ENCODE measurements around the gene DNAJC4.

DNAJC4 gene

GRCh38 chr11:64186492-64187165 lies 43.7 kb upstream of the DNAJC4 start:
- no peak overlapping the region for H3K4me3 ChIP-seq (ENCODE audit: insufficient read depth in 1 of 2, low read depth in 1 of 2, low read length in 2 of 2)
- H3K4me2 ChIP-seq (ENCODE audit: low read length, poor library complexity, severe bottlenecking) = no peak overlapping the region
- peak overlapping the region; percentile 4 for H3K27ac ChIP-seq (ENCODE audit: low read length, poor library complexity, severe bottlenecking)
- peaks cover 18% of the 10 kb centered on the region for H3K4me1 ChIP-seq (ENCODE audit: control insufficient read depth, insufficient read depth, low read depth, low read length)
- no peak overlapping the region for H2AK5ac ChIP-seq (ENCODE audit: low read length, severe bottlenecking)
- no peak overlapping the region for H2BK5ac ChIP-seq (ENCODE audit: low read depth, low read length, poor library complexity, severe bottlenecking)
- peak overlapping the region in 1 of 2 experiments; percentile 83 for H3K14ac ChIP-seq (ENCODE audit: low read length in 2 of 2)
- under 1% methylated on average over 46 of the region's 48 CpGs for WGBS
- H3K9ac ChIP-seq (ENCODE audit: low read length) = no peak overlapping the region
- H3K36me3 ChIP-seq (ENCODE audit: control insufficient read depth in 1 of 2, insufficient read depth in 2 of 2, low read depth in 1 of 2, low read length in 2 of 2) = peaks cover 5 to 7% of the 10 kb centered on the region in 2 experiments
- H3K27me3 ChIP-seq (ENCODE audit: control insufficient read depth in 1 of 2, insufficient read depth in 1 of 2, low read length in 2 of 2) = no peaks in the 10 kb centered on the region
- peak; percentile 41 for DNase-seq
- peak overlapping the region in 1 of 2 experiments; percentile 61 for H3K23ac ChIP-seq (ENCODE audit: low read length in 2 of 2)
- H4K8ac ChIP-seq (ENCODE audit: low read length) = no peak overlapping the region
- no peaks in the 10 kb centered on the region for H3K9me3 ChIP-seq (ENCODE audit: control insufficient read depth, low read length)
- H2BK120ac ChIP-seq (ENCODE audit: low read depth, low read length) = peak overlapping the region; percentile 75
- H3K4ac ChIP-seq (ENCODE audit: low read depth in 1 of 2, low read length in 2 of 2) = no peak overlapping the region
- peak overlapping the region in 1 of 2 experiments; percentile 72 for H3K18ac ChIP-seq (ENCODE audit: low read depth in 1 of 2, low read length in 2 of 2)
- H3K79me1 ChIP-seq (replicated peaks; ENCODE audit: low read length, poor library complexity, severe bottlenecking) = peaks cover 8% of the 10 kb centered on the region
- H2BK15ac ChIP-seq (ENCODE audit: low read depth, poor library complexity, severe bottlenecking) = peak overlapping the region; percentile 36
- no peak overlapping the region for H2AFZ ChIP-seq (ENCODE audit: low read depth, low read length)
- H4K91ac ChIP-seq (ENCODE audit: low read length) = no peak overlapping the region
- H2BK12ac ChIP-seq (ENCODE audit: low read length in 2 of 2) = no peak overlapping the region

- H2BK120ac ChIP-seq (ENCODE audit: low read depth, low read length) = no peak overlapping the region
Measured at GRCh38 chr11:64192434-64192833, 37.9 kb upstream of the DNAJC4 start.

GRCh38 chr11:64196626-64197025 lies 33.7 kb upstream of the DNAJC4 start:
- H2BK5ac ChIP-seq (ENCODE audit: low read depth, low read length, poor library complexity, severe bottlenecking) = no peak overlapping the region
- no peak overlapping the region for H3K4ac ChIP-seq (ENCODE audit: low read depth in 1 of 2, low read length in 2 of 2)
- H4K8ac ChIP-seq (ENCODE audit: low read length) = no peak overlapping the region
- no peak overlapping the region for H2BK12ac ChIP-seq (ENCODE audit: low read length in 2 of 2)
- WGBS = 94% methylated on average over 9 of the region's 9 CpGs
- H3K23ac ChIP-seq (ENCODE audit: low read length in 2 of 2) = no peak overlapping the region
- no peak overlapping the region for H2AFZ ChIP-seq (ENCODE audit: low read depth, low read length)
- H3K4me3 ChIP-seq (ENCODE audit: insufficient read depth in 1 of 2, low read depth in 1 of 2, low read length in 2 of 2) = no peak overlapping the region
- peaks cover 17% of the 10 kb centered on the region for H3K79me1 ChIP-seq (replicated peaks; ENCODE audit: low read length, poor library complexity, severe bottlenecking)
- H3K14ac ChIP-seq (ENCODE audit: low read length in 2 of 2) = no peak overlapping the region
- no peak overlapping the region for H3K18ac ChIP-seq (ENCODE audit: low read depth in 1 of 2, low read length in 2 of 2)
- no peak overlapping the region for H2BK120ac ChIP-seq (ENCODE audit: low read depth, low read length)
- H3K4me2 ChIP-seq (ENCODE audit: low read length, poor library complexity, severe bottlenecking) = no peak overlapping the region
- H3K9me3 ChIP-seq (ENCODE audit: control insufficient read depth, low read length) = no peaks in the 10 kb centered on the region
- no peak overlapping the region for H4K91ac ChIP-seq (ENCODE audit: low read length)
- no peak overlapping the region for H2AK5ac ChIP-seq (ENCODE audit: low read length, severe bottlenecking)
- peaks cover 78 to 87% of the 10 kb centered on the region in 2 experiments for H3K36me3 ChIP-seq (ENCODE audit: control insufficient read depth in 1 of 2, insufficient read depth in 2 of 2, low read depth in 1 of 2, low read length in 2 of 2)
- no peaks in the 10 kb centered on the region for H3K27me3 ChIP-seq (ENCODE audit: control insufficient read depth in 1 of 2, insufficient read depth in 1 of 2, low read length in 2 of 2)
- no peak overlapping the region for H3K27ac ChIP-seq (ENCODE audit: low read length, poor library complexity, severe bottlenecking)
- H3K4me1 ChIP-seq (ENCODE audit: control insufficient read depth, insufficient read depth, low read depth, low read length) = peaks cover 2% of the 10 kb centered on the region
- H3K9ac ChIP-seq (ENCODE audit: low read length) = no peak overlapping the region
- H2BK15ac ChIP-seq (ENCODE audit: low read depth, poor library complexity, severe bottlenecking) = no peak overlapping the region
- DNase-seq = no peak

More at GRCh38 chr11:64192434-64192833, 37.9 kb upstream of the DNAJC4 start:
- H3K79me1 ChIP-seq (replicated peaks; ENCODE audit: low read length, poor library complexity, severe bottlenecking) = peaks cover 9% of the 10 kb centered on the region
- no peak overlapping the region for H3K27ac ChIP-seq (ENCODE audit: low read length, poor library complexity, severe bottlenecking)
- no peak overlapping the region for H3K4me2 ChIP-seq (ENCODE audit: low read length, poor library complexity, severe bottlenecking)
- no peak overlapping the region for H2BK12ac ChIP-seq (ENCODE audit: low read length in 2 of 2)
- no peak overlapping the region for H4K8ac ChIP-seq (ENCODE audit: low read length)
- H2BK15ac ChIP-seq (ENCODE audit: low read depth, poor library complexity, severe bottlenecking) = no peak overlapping the region
- no peak overlapping the region for H3K23ac ChIP-seq (ENCODE audit: low read length in 2 of 2)
- peaks cover 50 to 60% of the 10 kb centered on the region in 2 experiments for H3K36me3 ChIP-seq (ENCODE audit: control insufficient read depth in 1 of 2, insufficient read depth in 2 of 2, low read depth in 1 of 2, low read length in 2 of 2)
- H3K4me1 ChIP-seq (ENCODE audit: control insufficient read depth, insufficient read depth, low read depth, low read length) = peaks cover 6% of the 10 kb centered on the region
- WGBS = 98% methylated on average over 5 of the region's 5 CpGs
- no peak overlapping the region for H3K18ac ChIP-seq (ENCODE audit: low read depth in 1 of 2, low read length in 2 of 2)
- no peak overlapping the region for H2BK5ac ChIP-seq (ENCODE audit: low read depth, low read length, poor library complexity, severe bottlenecking)
- no peak overlapping the region for H4K91ac ChIP-seq (ENCODE audit: low read length)
- no peak overlapping the region for H3K4me3 ChIP-seq (ENCODE audit: insufficient read depth in 1 of 2, low read depth in 1 of 2, low read length in 2 of 2)
- H3K14ac ChIP-seq (ENCODE audit: low read length in 2 of 2) = no peak overlapping the region
- no peak overlapping the region for H3K9ac ChIP-seq (ENCODE audit: low read length)
- no peak overlapping the region for H3K4ac ChIP-seq (ENCODE audit: low read depth in 1 of 2, low read length in 2 of 2)
- no peaks in the 10 kb centered on the region for H3K27me3 ChIP-seq (ENCODE audit: control insufficient read depth in 1 of 2, insufficient read depth in 1 of 2, low read length in 2 of 2)
- no peak overlapping the region for H2AK5ac ChIP-seq (ENCODE audit: low read length, severe bottlenecking)
- DNase-seq = no peak
- H2AFZ ChIP-seq (ENCODE audit: low read depth, low read length) = no peak overlapping the region
- no peaks in the 10 kb centered on the region for H3K9me3 ChIP-seq (ENCODE audit: control insufficient read depth, low read length)

- no peak overlapping the region for H4K8ac ChIP-seq (ENCODE audit: low read length)
- H3K27me3 ChIP-seq (ENCODE audit: control insufficient read depth in 1 of 2, insufficient read depth in 1 of 2, low read length in 2 of 2) = no peaks in the 10 kb centered on the region
- no peaks in the 10 kb centered on the region for H3K4me1 ChIP-seq (ENCODE audit: control insufficient read depth, insufficient read depth, low read depth, low read length)
- WGBS = 100% methylated on average over 2 of the region's 2 CpGs
- H3K9me3 ChIP-seq (ENCODE audit: control insufficient read depth, low read length) = no peaks in the 10 kb centered on the region
- no peak overlapping the region for H3K4me2 ChIP-seq (ENCODE audit: low read length, poor library complexity, severe bottlenecking)
- H3K4ac ChIP-seq (ENCODE audit: low read depth in 1 of 2, low read length in 2 of 2) = no peak overlapping the region
- no peak overlapping the region for H2BK5ac ChIP-seq (ENCODE audit: low read depth, low read length, poor library complexity, severe bottlenecking)
- H3K4me3 ChIP-seq (ENCODE audit: insufficient read depth in 1 of 2, low read depth in 1 of 2, low read length in 2 of 2) = no peak overlapping the region
- no peak overlapping the region for H2AFZ ChIP-seq (ENCODE audit: low read depth, low read length)
- no peak overlapping the region for H3K23ac ChIP-seq (ENCODE audit: low read length in 2 of 2)
- H3K18ac ChIP-seq (ENCODE audit: low read depth in 1 of 2, low read length in 2 of 2) = no peak overlapping the region
- no peak overlapping the region for H3K14ac ChIP-seq (ENCODE audit: low read length in 2 of 2)
- H2AK5ac ChIP-seq (ENCODE audit: low read length, severe bottlenecking) = no peak overlapping the region
- peaks cover 16% of the 10 kb centered on the region for H3K79me1 ChIP-seq (replicated peaks; ENCODE audit: low read length, poor library complexity, severe bottlenecking)
- no peak overlapping the region for H2BK12ac ChIP-seq (ENCODE audit: low read length in 2 of 2)
- no peak for DNase-seq
- H2BK120ac ChIP-seq (ENCODE audit: low read depth, low read length) = no peak overlapping the region
- H2BK15ac ChIP-seq (ENCODE audit: low read depth, poor library complexity, severe bottlenecking) = no peak overlapping the region
- peaks cover 77 to 91% of the 10 kb centered on the region in 2 experiments for H3K36me3 ChIP-seq (ENCODE audit: control insufficient read depth in 1 of 2, insufficient read depth in 2 of 2, low read depth in 1 of 2, low read length in 2 of 2)
- no peak overlapping the region for H4K91ac ChIP-seq (ENCODE audit: low read length)
- no peak overlapping the region for H3K9ac ChIP-seq (ENCODE audit: low read length)
- H3K27ac ChIP-seq (ENCODE audit: low read length, poor library complexity, severe bottlenecking) = no peak overlapping the region
Measured at GRCh38 chr11:64198511-64198910, 31.8 kb upstream of the DNAJC4 start.

Measured in mesenchymal stem cell (in vitro differentiated cells and primary cell).